AG08395 (cell line): ENCODE data around the gene PLA2G4F.

Source experiments
- DNase-seq: peaks from one replicate; pipeline ENCODE4 v3.0.0; 2012; ENCODE audit warnings: mixed read lengths, low spot score

The PLA2G4F gene

DNA sequence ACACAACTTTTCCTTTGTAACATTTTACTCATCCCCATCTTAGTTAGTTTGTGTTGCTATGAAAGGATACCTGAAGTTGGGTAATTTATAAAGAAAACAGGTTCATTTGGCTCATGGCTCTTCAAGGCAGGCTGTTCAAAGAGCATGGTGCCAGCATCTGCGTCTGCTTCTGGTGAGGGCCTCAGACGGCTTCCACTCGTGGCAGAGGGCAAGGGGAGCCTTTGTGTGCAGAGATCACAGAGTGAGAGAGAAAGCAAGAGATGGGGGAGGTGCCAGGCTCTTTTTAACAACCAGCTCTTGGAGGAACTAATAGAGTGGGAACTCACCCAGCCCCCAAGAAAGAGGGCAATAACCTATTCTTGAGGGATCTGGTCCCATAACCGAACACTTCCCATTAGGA is 23.1 kb downstream of the PLA2G4F start:
- DNase-seq: no peak

DNA sequence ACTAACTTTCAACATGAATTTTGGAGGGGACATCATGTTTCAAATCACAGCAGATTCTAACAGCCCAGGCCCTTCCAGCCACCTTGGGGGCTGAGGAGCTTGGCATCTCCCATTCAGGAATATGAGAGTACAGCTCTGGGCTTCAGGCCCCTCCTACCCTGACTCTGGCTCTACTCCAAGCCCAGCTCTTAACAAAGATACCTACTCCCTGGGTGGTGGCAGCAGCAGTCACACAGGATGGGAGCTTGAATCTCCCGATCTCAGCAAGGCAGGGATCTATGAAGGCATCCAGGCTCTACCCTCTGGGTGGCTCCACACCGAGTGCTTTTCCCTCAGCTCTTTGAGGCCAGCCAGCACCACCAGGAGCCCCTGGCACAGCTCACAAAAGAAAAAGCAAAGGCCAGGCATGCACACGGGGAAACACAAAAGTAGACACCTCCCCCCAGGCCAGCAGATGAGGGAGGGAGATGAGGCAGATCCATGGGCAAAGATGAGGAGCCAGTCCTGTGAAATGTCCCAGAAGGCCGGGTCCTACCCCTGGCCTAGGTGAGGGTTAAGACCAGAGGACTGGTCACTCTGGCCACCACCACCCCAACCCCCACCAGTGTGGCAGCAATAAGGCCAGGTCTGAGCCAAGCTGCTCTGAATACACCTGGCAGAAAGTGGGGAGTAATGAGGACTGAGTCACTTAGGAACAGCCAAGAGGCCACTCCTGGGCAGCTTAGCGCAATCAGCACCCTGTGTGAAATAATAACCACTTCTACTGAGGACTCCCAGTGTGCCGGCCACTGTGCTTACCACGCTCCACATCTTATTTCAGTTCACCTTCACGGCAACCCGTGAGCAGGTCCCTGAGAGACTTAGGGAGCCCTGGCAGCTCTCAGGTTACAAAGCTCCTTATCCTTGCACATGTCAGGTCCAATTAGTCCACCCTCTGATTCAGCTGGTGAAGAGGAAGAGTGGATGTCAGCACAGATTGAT is 24.3 kb downstream of the PLA2G4F start:
- DNase-seq: no peak

DNA sequence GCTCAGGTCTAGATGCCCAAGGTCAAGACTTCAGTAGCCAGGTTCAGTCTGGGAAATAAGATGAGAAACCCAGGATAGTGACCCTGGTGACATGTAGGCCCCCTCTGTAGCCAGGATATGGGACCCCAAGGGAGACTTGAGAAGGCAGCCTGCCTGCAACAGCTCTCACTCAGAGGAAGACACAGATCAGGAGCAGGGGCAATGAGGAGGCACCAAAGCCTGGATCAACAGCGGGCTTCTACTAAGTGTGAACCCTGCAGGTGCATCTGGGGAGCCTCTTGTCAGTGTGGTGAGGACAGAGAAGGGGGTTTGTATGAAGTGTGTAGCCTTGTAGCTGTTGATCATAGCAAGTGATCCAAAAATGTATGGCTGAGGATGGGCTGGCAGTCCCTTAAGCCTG is 25.4 kb downstream of the PLA2G4F start:
- DNase-seq: no peak

DNA sequence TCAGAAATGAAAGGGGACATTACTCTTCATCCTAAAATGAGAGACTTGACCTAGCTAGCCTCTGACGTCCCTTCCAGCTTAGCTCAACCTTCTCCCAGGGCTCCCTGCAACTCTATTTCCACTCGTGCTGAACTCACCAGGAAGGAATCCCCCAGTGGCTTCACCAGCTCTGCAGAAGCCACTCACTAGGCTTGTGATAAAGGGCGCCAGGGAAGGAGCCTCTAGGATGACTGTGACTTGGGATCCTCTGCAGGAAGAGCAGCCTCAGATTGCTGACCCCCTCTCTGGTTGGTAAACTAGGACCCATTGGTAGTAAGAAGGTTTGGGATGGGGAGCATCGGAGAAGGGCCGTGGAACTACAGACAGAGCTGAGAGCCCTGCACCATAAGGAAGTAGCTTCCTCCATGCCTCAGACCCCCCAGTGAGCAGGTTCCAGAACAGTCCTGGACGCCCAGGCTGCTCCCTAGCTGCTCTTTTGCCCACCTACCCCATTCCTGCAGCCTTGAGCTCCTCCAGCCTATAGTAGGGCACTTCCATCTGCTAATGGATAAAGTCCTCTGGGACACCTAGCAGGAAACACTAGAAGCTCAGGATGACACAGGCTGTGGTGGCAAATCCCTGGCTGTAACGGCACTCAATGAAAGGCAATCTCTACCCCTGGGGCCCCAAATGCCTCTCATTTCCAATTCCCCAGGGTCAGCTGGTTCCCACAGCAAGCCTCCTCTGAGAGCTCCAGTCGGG is 26.0 kb downstream of the PLA2G4F start:
- DNase-seq: no peak

DNA sequence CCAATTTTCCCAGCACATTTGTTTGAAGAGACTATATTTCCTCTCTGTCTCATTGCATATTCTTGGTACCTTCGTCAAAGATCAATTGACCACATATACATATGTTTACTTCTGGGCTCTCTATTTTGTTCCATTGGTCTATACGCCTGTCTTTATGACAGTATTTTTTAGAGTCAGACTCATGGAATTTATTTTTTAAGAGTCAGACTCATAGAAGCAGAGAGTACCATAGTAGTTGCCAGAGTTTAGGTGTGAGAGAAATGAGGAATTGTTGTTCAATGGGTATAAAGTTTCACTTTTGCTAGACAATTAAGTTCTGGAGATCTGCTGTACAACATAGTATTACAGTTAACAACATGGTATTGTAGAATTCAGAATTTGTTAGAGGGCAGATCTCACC is 27.1 kb downstream of the PLA2G4F start:
- no peak for DNase-seq

DNA sequence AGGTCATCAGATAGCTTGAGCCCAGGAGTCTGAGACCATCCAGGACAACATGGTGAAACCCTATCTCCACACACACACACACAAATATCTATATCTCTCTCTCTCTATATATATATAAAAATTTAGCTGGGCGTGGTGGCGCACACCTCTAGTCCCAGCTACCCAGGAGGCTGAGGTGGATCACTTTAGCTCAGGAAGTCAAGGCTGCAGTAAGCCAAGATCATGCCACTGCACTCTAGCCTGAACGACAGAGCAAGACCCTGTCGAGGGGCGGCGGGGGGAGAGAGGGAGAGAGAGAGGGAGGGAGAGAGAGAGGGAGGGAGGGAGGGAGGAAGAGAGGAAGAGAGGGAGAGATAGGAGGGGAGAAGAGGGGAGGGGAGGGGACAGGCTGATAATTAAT is 28.0 kb downstream of the PLA2G4F start:
- no peak for DNase-seq

DNA sequence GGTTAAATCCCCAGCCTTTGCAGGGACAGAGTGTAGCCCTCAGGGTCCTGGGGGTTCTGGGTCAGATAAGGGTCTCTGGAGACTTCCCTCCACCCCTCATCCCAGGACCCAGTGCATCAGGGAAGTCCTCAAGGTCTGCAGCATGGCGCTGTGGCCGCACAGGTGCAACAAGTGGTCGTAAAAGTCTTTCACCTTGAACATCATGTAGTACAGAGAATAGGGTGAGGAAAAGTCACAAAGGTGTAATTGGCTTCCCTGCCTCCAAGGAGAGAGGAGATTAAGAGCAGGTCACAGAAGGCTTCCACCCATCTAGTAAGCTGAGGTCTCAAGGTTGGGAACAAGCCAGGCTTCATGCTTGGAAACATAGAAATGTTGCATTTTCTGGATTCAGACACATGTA is 32.9 kb downstream of the PLA2G4F start:
- DNase-seq: no peak

DNA sequence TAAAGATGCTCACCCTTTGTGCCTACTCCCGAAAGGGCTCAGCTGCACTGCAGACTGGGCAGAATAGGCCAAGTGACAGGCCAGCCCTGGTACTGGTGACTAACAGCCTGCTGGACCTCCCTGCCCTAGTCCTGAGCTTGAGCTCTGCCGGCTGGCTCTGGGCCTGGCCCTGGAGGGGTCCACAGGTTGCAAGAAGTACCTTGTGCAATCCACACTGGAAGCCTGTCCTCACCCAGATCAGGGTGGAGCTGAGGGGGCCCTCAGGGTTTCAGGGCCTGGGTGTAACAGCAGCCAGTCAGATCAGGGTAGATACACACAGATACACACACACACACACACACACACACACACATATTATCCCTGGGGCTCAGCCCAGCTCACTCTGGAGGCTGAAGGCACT is 34.8 kb downstream of the PLA2G4F start:
- DNase-seq: no peak

DNA sequence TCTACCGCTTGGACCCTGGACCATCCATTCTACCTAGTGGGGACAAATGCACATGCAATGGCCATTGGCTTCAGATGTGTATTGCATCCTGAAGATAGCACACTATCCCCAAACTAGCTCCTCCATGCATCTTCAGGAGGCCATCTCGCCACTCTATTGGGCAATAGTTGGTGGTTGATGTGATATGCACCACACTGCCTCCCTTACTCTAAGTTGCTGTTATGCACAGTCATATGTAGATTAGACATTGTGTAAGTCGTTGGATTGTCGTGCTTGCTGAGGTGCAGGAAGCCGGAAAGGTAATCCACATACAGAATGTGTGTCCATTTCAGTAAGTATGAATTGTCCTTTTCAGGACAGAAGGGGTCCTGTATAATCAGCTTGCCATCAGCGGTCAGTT is 35.4 kb downstream of the PLA2G4F start:
- no peak for DNase-seq

DNA sequence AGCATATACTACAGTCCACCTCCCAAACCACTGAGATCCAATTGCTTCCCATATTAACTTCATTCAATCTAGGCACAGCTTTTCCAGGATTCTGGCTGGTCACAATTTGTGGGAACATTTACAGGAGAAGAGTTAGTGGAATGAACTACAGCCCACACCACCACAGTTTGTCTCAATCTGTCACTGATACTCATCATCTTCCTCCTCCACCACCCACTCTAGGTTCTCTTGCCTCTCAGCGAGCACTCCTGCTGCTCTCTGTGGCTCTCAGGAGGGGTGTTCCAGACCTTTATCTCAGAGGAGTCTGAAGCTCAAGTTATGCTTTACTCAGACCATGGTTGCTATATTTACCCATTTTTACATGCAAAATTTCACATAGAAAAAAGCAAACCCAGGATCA is 36.2 kb downstream of the PLA2G4F start:
- DNase-seq: no peak

DNA sequence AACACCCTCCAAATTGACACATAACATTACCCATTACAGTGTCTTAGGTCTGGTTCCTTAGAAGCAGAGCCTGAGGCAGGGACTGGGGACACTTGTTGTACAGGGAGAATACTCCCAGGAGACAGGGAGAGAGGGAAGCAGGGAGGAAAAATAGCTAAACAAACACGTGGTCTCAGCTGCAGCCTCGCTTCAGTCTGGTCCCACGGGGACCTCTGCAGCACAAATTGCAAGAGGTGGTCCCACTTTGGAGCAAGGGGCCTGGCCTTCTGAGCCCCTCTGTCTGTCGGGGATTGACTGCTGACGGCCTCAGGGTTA is 37.0 kb downstream of the PLA2G4F start:
- no peak for DNase-seq

DNA sequence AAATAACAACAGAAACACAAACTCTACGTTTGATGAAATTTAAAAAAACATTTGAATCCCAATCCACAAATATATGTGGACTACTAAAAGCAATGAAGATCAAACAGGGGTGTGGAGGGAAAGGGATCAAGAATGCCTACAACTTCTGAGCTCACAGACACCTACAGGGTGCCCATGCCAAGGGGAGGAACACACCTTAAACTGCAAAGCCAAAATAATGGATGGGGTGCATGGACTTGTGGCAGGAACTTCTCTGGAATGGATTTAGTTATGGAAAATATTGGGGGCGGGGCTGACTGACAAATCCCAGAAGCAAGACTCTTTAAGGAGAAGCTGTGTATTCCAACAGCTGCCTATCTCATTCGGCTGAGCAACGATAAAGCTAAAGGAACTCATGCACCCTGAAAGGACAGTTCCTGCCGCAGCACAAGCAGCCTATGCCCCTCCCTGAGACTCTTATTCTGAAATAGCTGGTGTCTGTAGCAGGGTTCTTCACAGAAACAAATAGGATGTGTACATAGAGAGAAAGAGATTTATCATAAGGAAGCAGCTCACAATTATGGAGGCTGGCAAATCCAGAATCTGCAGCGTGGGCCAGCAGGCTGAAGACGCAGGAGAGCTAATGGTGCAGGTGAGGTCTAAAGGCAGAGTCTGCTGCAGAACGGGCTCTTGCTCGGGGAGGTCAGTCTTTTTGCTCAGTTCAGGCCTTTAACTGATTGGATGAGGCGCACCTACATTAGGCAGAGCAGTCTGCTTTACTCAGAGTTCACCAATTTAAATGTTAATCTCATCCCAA is 37.6 kb downstream of the PLA2G4F start:
- no peak for DNase-seq

DNA sequence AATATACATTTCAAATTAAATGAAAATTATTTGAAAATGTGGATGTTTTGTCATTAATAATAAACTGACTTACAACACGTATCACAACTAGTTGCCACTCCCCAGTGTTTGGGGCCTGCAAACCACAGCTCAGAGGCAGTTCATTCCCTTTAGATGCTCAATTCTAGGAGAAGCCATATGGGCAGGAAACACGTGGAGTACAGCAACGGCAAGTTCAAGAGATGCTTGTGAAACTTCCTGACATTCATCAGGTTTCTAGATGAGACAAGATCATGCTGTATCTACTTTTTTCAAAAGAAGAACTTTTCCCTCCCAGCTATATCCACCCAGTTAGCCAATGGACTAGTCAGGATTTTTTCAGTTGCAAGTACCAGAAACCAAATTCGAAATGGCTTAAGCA is 44.5 kb downstream of the PLA2G4F start:
- DNase-seq: no peak

DNA sequence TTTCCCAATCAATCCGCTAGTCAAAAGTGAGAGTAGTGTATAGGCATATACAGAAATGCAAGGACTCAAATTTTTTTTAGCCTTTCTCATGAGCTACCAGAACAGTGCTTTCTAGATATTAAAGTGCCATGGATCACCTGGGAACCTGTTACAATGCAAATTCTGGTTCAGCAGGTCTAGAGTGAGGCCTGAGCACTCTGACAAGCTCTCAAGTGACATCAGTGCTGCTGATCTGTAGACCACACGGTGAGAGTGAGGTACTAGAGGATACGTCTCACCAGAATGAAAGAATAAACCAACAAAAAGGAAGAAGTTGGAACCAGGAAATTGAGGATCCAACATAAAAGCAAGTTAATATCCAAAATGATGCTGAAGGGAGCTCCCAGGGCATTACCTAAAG is 46.1 kb downstream of the PLA2G4F start:
- no peak for DNase-seq

DNA sequence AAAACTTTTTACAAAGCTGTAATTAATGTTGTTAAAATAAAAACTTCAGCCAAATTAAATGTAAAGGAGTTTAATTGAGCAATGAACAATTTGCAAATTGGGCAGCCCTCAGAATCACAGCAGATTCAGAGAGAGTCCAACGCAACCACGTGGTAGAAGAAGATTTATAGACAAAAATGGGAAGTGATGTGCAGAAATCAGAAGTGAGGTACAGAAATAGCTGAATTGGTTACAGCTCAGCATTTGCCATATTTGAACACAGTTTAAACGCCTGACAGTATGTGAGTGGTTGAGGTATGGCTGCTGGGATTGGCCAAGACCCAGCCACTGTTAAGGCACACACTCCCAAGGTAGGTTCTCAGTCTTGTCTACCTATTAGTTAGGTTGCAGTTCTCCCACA is 47.6 kb downstream of the PLA2G4F start:
- DNase-seq: no peak

DNA sequence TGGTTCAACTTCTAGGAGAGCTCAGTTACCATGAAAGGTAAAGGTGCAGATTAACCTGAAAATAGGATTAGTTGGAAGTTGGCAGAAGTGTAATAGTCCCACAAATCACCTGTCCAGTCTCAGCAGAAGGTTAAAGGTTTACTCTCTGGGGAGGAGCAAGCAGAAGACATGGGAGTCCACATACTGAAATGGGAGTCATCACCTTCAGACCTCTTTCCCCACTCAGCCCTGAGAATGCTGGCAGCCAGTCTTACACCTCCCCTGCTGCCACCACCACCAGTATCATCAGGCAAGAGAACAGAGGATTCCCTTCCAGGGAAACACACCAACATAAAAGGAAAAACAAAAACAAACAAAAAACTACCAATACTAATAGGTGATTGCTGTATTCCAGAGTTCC is 48.2 kb downstream of the PLA2G4F start:
- DNase-seq: no peak

DNA sequence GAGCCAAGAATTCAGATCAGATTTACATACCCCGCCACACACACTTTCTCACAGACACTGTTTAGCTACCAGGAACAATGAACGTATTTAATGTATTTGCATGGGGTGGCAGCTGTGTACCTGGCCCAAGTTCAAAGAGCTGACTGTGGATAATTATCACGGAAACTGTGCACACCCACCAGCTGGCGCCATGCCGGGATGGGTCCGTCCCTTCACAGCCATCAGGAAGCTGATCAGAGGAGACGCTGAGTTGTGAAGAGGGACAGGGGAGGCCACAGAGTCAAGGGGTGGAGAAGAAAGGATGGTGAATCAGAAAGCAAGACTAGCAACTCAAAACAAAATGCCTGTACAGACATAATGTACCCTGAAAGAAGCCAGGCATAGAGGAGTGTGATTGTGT is 49.0 kb downstream of the PLA2G4F start:
- no peak for DNase-seq

DNA sequence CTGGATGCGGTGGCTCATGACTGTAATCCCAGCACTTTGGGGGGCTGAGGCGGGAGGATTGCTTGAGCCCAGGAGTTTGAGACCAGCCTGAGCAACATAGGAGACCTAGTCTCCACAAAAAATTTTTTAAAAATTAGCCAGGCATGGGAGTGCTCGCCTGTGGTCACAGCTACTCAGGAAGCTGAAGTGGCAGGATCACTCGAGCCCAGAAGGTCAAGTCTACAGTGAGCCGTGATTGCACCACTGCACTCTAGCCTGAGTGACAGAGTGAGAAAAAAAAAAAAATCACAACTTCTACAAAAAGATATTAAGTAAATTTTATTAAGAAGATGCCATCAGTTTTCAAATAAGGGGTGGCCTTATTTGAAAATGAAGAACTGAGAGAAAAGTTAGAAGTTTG is 50.1 kb downstream of the PLA2G4F start:
- DNase-seq: no peak

DNA sequence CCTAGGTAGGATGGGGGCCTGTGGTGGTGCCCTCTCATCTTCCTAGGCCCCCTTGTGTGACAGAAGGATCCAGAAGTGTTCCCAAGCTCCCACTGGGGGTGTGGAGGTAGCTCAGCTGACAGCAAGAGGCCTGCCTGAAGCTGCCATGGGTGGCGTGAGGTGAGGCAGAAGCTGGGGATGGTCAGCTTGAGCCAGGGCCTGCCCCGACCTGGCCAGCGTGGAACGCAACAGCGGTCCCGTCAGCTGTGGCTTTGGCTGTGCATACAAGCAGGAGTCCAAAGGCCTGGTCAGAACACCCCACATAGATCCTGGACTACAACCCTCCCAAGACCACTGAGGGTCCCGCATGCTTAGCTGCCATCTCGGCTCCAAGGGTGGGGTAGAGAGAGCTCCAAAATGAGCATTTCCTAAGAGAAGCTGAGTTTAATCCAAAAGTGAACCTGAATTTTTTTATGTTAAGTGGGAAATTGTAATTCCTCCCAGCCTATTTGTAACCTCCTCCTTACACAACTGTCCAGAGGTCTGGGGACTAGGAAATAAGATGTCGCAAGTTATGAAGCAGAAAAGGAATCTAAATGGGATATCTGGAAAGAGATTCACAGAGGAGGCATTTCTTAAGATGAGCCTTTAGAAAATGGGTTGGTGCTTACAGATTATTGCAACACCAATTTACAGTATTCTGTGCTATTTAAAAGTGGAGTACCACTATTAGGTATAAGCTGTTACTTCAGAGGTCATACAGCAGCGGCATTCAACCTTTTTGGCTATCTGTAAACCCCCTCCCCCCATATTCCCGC is 52.1 kb downstream of the PLA2G4F start:
- DNase-seq: no peak

DNA sequence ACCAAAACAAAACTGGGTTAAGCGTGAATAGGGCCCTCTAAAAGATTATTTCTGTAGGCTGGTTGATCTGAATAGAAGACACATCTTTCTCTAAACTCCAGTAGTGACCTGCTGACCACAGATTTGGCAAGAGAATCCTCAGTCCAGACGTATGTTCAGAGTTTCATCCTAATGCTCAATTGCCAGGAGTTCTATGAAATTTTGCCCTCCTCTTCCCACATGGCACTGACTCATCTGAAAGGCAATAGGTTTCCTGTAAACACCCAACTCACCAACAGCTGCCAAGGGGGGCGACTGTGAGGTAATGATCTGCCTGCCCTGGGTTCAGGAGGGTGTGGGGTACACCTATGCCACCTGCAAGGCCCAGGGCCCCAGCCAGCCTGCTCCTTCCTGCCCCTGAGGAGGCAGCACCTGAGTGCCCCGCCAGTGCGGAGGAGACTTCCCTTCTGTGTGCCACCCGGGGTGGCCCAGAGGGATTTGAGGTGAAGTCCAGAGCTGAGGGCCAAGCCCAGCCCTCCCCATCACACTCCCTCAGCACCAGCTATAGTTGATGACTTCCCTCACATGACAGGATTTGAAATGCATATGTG is 53.7 kb downstream of the PLA2G4F start:
- peak; percentile 35 for DNase-seq

DNA sequence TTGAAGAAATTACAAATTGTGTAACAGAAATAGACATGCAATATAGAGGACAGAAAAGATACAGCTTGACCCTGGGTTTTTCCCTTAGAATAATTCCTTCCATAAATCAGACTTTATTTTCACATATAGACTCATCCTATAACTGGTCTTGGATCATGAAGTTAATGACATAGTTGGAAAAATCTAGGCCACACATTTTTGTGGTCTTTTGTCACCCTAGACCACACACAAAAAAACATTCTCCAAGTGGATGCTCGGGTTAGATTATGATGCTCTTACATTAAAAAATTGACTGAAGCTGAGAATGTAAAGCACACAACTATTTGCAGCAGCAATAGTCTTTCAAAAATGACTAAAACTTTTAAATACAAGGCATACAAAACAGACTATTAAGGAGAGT is 54.6 kb downstream of the PLA2G4F start:
- DNase-seq: no peak
